CD4-positive, alpha-beta T cell treated with Interleukin-1 beta for 1 hour (primary cell): ENCODE measurements around the gene EFEMP2.

Source experiments
- DNase-seq, 2 donors: peaks; one replicate each; pipeline ENCODE4 v3.0.0-alpha.2; 2020 to 2022

The EFEMP2 gene

DNA sequence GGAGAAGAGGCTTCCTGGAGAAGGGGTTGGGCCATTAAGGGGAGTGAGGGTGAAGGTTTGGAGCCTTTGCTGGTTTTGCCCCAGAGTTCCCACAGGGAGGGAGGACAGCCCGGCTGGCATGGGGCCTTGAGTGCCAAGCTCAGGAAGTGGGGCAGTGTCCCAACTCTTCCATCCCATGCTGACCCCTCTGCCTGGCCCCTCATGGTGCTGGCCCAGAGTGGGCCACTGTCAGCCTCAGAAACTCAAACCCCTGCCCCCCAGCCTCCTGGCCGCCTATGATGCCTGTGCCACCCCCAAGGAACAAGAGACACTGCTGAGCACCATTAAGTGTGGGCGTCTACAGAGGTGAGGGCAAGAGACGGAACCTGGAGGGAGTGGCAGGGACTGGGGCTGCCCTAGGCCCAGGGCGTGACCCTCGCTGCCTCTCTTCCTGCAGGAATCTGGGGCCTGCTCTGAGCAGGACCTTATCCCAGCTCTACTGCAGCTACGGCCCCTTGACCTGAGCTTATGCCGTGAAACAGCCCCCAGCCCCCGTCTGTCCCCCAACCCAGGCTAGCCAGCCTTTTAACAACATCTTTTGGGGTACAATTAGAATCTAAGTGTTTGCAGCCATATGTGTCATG, 6.9 kb downstream of the EFEMP2 start:
- no peak for DNase-seq

DNA sequence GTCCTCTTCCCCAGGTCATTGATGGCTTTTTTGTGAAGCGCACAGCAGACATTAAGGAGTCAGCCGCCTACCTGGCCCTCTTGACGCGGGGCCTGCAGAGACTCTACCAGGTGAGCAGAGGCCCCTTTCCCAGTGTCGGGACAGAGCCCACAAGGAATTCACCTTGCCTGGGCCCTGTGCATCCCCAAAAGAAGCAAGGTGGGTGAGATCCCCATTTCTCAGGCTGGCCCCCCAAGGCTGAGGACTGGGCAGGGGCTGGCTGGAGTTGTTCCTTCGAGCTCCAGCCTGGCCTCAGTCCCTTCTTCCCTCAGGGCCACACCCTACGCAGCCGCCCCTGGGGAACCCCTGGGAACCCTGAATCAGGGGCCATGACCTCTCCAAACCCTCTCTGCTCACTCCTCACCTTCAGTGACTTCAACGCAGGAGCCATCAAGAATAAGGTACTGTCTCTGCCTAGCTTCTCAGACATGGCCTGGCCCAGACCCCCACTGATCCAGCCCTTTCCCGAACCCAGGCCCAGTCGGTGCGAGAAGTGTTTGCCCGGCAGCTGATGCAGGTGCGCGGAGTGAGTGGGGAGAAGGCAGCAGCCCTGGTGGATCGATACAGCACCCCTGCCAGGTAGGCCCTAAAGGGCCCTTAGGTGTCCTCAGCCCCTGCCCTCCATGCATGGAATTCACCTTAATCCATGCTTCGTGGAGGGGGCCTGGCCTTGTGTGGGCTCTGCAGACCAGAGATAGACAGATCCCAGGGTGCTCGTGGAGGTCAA, 7.7 kb downstream of the EFEMP2 start:
- no peak for DNase-seq

DNA sequence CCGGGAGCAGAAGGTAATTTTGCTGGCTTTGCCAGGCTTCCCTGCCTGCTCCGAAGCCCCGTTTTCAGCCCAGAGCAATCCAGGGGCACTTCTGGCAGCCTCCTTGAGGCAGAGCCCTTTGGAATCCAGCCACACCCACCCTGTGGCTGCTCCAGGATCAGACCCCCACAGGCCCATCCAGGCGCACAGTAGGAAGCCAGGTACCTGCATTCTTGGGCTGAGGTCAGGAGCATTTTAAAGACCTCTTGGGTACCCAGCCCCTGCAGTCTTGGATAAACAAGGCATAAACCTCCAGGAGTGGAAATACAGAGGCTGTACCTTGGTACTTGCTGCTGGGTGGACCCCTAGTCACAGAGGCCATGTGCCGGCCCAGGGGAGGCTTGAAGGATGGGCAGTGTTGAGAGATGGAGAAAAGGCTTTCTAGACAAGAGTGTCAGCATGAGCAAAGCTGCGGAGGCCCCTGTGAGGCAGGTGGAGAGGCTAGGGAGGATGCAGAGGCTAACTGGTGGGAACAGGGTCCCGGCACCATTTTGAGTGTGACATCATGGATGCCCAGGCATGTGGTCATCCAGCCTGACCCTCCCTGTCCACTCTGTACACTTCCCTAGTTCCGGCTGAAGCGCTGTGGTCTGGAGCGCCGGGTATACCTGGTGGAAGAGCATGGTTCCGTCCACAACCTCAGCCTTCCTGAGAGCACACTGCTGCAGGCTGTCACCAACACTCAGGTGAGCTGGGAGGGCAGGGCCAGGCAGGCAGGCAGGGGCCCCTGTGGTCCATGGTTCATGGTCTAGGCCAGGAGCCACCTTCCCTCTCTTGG, 8.5 kb downstream of the EFEMP2 start:
- DNase-seq, result no peak

DNA sequence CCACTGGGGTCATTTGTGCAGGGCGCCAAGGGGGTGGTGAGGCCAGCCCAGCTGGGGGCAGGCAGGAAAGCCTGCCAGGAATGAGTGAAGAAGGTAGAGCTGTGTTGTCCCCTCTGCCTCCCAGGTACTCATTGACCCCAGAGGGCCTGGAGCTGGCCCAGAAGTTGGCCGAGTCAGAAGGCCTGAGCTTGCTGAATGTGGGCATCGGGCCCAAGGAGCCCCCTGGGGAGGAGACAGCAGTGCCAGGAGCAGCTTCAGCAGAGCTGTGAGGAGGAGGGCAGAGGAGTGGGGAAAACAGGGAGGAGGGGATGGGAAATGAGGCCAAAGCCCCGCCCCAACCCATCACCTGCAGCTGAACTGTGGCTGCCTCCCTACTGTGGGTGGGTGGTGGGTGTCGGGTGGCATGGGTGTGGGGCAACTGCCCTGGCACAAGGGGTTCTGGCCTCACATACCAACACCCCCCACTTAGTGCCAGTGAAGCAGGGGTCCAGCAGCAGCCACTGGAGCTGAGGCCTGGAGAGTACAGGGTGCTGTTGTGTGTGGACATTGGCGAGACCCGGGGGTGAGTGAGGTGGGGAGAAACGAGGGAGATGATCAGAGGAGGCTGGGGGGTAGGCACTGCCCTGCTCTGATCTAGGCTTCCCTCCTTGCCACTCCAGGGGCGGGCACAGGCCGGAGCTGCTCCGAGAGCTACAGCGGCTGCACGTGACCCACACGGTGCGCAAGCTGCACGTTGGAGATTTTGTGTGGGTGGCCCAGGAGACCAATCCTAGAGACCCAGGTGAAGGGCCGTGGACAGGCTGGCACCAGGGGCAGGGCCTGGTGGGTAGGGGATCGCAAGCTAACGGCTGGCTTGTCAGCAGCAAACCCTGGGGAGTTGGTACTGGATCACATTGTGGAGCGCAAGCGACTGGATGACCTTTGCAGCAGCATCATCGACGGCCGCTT, 9.4 kb downstream of the EFEMP2 start:
- no peak for DNase-seq

DNA sequence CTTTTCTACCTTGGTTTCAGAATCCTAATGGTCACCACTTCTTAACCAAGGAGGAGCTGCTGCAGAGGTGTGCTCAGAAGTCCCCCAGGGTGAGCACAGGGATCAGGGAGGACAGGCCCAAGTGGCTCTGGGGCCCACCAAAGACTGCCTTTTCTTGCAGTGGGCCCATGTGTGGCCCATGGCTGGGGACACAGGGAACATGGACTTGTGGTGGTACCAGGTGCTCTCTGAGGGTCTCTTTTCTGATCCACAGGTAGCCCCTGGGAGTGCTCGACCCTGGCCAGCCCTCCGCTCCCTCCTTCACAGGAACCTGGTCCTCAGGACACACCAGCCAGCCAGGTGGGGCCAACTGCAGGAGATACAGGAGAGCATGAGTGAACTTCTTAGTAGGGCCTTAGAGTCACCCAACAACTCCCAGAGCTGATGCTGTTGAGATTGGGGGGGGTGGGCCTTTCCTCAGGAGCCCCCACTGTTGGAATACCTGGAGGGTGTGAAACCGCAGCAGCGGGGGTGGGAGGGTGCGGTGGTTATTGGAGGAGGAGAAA, 10.3 kb downstream of the EFEMP2 start:
- no peak for DNase-seq

DNA sequence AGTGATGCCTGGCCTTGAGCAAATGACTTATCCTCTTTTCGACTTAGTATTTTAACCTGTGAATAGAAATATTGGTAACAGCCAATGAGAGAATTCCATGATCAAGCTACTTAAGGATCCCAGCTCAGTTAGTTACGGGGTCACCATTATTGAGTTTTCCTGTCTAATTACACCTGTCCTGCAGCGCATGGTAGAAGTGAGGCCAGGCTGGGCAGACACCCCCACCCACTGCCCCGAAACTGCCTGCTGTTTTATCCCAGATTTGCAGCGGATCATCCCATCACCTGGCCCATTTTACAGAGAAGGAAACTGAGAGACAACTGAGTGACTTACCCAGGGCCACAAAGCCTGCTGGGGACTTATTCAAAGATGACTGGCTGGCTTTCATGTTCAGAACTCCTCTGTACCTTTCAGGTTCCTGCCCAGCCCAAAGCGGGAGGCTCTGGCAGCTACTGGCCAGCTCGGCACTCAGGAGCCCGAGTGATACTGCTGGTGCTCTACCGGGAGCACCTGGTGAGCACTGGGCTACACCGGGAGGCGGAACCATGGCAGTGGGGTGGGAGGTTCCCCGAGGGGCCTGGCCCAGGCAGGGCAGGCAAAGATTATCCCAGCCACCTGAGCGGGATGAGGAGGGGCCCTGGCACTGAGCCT, 10.9 kb downstream of the EFEMP2 start:
- DNase-seq, result no peak

DNA sequence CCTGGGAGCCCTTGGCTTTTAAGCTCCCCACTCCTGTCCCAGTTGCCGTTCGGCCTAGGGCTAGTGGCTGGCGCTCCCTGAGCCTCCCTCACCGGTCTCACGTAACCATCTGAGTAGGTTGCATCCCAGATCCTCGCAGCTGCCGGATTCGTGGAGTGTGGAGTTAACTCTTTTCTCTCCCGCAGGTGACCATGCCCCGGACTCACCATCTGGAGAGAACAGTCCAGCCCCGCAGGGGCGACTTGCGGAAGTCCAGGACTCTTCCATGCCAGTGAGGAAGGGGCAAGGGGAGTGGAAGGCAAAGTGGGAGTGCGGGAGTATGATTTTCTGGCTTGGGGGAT, 11.5 kb downstream of the EFEMP2 start:
- no peak for DNase-seq

DNA sequence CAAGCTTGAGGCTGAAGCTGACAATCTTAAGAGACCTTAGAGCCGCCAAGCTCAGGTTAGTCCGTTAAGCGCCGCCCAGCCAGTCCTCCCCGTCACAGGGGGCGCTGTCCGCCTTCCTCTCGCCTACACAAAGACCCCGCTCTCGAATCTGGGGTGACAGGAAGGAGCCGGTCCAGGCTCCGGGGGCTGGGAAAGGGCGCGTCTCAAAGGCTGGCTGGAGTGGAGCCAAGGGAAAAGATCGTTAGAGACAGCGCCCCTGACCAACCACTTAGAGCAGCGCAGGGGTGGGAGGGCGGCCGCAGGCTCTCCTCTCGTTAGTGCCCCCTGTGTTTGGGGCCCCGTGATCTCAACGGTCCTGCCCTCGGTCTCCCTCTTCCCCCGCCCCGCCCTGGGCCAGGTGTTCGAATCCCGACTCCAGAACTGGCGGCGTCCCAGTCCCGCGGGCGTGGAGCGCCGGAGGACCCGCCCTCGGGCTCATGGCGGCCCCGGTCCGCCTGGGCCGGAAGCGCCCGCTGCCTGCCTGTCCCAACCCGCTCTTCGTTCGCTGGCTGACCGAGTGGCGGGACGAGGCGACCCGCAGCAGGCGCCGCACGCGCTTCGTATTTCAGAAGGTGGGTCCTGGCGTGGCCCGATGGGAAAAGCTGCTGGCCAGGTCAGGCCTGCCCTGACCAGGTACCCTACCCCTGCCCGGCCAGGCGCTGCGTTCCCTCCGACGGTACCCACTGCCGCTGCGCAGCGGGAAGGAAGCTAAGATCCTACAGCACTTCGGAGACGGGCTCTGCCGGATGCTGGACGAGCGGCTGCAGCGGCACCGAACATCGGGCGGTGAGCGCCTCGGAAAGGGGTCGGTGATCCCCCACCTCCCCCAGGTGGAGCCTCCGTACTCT, 12.1 kb downstream of the EFEMP2 start, which contains the start of gene MUS81:
Gene MUS81, plus strand, starts transcription at position 156 of the 887 bp plus-strand sequence. Its CDS starts 321 bp downstream, at position 477.
- peak; percentile 94 to 96 for DNase-seq

DNA sequence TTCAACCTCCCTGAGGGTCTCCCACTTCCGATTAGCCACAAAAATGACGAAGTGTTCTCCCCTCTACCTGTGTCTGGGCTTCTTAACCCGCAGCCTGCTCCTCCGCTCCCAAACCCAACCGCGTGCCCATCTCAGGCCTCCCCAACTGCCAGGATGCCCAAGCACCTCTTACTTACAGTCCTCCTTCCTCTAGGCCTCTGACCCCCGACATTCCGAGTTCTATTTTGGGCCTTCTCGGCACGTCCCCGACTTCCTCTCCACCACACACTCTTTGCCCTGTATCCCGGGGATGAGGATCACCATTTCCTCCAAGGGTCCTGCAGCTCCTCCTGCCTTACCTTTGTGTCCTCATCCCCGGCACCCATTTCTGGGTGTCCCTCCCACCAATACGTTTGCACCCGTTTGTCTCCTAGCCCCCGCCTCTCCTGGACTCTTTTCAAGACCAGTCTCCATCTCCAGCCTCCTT, 12.8 kb downstream of the EFEMP2 start:
- no peak for DNase-seq

DNA sequence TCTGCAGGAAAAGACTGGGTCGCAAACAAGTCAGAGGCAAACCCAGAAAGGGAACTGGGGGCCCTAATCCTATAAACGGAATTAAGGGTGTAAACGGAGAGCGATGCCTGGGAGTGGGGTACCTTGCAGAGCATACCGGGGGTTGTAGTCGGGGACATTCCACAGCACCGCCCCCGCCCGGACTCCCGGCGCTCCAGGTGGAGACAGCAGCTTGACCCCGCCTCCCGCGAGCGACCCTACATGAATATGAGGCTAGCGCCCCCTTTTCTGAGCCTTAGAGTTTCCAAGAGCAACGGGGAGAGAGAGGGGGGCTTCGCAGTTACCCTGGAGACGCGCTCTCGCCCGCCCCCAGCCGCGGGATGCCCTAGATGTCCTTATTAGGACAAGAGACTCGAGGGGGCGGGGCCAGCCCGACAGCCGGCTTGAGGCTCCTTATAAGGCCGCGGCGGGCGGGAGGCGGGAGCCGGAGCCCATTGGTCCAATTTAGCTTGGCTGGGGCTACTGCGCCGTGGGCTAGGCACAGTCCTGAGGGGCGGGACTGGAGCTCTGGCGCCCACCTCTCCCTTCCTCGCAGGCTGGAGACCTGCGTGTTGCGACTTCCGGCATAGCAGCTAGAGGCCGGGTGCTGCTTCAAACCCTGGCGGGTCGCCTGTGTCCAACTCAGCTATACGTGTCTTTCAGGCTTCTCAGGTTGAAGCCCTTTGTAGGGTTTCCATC, 13.3 kb downstream of the EFEMP2 start:
- peak; percentile 97 to 98 for DNase-seq

DNA sequence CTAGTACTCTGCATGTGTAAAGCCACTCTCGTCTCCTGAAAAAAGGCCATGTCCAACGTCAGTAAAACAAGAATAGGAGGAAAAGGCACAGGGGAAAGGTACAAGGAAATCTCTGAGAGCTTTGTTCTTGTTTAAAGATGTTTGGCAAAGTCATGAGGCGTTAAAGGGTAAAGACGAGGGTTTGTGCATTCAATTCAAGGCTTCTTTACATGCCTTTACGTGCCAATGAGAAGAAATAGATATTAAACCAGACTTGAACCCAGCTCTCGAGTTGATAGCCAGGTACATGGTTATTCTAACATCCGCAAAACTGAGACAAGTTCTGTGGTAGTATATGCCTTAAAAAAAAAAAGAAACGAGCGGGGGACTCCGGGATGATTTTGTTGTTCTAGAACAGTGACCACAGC, 13.9 kb downstream of the EFEMP2 start:
- no peak for DNase-seq

DNA sequence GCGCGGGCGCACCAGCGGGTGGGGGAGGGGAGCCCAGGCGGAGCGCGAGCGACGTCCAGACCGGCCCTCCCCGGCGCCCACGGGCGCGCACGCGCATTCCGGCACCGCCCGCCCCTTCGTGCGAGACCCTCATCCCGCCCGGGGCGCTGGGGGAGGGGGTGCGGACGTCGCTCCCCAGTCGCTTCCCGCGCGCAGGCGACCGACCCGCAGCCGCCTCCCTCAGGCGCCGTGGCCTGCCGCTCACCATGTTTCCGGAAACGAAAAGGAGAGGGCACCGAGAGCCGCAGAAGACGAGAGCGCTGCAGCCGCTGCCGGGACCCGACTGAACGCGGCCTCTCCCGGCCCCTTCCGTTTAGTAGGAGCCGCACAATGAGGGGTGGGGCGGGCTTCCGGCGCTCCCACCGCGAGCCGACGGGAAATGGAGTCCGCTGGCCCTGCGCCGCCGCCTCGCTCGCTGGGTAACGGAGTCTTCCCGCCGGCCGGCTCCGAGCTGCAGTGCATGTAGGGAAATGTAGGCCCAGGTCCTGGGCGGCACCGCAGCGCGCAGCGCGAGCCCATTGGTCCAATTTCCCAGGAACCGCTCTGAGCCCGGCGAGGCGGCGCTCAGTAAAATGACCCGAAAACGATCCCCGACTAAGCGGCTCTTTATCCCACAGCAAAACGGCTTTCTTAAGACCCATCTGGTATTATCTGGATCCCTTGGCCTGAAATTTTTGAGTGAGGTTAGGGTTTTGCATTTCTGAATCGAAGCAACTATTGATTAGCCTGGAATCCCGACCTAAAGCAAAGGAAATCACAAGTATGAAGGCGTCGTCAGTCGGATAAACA, 14.5 kb downstream of the EFEMP2 start, which contains the start of gene CFL1:
Gene CFL1, minus strand, starts transcription at position 328 of the 828 bp plus-strand sequence. Its CDS starts 81 bp downstream, at position 247.
- DNase-seq, result peak; percentile 98

DNA sequence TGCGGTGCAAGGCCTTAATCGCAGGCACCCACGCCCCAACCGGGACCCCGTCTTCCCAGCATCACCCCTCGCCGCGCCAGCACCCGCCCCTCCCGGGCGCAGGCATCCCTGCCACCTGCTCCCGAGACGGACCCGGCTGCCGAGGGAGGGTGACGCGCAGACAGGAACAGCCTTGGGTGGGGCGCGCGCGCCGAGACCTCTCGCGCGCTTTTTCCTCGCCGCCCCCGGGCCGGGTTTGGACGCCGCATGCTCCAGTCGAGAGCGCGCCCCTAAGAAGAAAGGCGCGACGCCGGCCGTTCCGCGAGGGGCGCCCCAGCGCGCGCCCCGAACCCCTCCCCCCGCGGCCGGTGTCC, 15.1 kb downstream of the EFEMP2 start:
- DNase-seq, result peak; percentile 42 to 63

DNA sequence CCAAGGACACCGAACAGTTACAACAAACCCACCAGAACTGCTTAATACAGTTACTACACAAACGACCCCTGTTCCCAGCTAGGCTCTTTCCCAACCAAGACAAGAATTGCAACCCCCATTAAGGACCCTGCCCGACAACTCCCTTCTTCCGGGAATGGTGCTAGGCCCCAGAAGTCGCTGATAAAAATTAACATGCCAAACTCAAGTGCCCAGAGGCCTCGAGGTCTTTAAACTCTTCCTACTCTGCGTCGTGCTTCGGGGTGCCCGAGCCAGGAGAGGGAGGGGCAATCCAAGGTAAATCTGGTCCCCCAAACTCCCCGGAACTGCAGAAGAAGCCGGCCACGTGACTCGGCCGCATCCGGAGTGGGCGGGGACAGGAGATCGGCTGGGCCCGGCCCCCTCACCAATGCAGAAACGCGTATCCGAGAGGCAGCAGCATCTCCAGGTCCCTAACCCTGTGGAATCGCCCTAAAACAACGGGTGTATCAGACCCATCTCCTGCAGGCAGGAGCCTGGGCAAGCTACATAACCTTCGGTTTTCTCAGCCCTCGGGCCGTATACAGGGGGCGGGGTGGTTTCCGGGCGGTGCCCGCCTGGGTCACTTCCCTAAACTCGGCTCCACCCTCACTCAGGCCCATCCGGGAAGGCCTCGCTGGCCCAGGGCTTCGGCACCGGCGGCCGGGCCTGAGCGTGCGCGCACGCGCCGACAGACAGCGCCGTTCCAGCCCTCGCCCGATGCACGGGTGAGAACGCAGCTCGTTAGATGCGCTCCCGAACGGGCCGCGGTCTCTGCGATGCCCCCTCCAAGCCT, 15.7 kb downstream of the EFEMP2 start:
- peak; percentile 82 to 85 for DNase-seq

DNA sequence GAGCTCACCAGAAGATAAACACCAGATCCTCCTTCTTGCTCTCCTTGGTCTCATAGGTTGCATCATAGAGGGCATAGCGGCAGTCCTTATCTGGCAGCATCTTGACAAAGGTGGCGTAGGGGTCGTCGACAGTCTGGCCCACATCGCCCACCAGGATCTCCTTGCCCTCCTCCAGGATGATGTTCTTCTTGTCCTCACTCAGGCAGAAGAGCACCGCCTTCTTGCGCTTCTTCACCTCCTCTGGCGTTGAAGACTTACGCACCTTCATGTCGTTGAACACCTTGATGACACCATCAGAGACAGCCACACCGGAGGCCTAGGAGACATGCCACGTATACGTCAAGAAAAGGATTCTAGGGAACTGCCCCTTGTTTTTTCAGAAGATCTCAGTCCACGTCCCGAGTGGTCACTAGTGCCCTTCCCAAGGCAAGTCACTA, 16.7 kb downstream of the EFEMP2 start:
- no peak for DNase-seq

DNA sequence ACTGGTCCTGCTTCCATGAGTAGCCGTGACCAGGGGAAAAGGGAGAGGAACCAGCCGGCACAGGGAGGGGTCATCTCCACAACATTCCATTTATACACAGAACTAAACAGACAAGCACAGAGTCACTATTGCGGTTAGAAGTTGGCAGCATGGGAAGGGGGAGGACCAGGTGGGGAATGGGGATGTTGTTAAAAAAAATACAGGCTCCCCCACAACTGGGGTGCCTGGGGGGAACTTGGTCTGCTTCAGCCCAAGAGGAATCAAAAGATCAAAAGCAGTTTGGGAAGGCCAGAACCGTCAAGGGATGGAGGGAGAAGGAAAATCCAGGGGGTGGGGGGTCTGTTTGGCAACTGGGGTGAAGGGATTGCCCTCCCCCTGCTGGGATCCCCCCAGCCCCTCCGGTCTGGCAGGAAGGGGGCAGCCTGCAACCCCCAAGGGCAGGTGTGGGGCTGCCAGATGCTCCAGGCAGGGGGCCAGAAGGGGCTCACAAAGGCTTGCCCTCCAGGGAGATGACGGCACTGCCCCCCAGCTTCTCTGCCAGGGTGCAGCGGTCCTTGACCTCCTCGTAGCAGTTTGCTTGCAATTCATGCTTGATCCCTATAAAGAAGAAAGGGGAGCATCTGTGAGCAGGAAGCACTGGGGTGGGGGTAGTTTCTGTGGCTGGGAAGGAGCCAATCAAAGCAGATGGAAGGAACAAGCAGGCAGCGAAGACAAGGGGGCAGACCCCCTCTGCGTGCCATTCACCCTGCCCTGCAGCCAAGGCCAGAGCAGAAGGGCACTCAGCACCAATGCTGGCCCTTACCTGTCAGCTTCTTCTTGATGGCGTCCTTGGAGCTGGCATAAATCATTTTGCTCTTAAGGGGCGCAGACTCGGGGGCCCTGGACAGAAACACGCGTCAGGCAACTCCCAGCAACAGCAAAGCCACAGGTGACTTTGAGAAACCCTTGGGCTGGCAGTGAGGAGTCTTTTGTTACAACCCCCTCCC, 17.5 kb downstream of the EFEMP2 start:
- DNase-seq, result no peak

DNA sequence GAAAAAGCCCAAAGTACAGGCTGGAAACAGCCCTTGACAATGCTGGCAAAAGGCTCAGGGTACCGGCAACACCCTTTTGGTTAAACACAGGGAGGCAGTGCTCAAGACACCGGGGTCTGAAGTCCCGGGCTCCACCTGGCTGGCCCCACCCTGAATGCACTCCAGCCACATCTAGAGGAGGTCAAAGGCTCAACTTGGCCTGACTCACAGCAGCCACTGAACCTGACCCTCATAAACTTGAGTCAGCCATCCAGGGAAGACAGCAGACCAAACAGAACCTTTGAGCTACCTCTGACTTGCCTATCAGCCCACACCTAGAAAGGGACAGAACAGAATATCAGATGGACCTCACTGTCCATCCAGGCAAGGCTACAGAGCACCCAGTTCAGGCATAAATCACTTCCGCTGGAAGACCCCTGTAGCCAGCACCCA, 18.4 kb downstream of the EFEMP2 start:
- no peak for DNase-seq
